ENCODE data around the gene NECAB2. TPM values are rescaled to one million over a fixed set of nuclear protein-coding genes. Genes with fewer than 3 reads are reported as not detected.

The NECAB2 gene
- total RNA-seq, 1 donor from 2014 or later = 19.6 TPM

GRCh38 chr16:84044118-84044488 is 76.1 kb downstream of the NECAB2 start:
- H3K36me3 Mint-ChIP-seq (ENCODE audit: low read depth) = no peaks in the 10 kb centered on the region
- peaks cover 26% of the 10 kb centered on the region for H3K4me1 Mint-ChIP-seq
- no peak for DNase-seq (ENCODE audit: low read depth, low spot score)

DNA sequence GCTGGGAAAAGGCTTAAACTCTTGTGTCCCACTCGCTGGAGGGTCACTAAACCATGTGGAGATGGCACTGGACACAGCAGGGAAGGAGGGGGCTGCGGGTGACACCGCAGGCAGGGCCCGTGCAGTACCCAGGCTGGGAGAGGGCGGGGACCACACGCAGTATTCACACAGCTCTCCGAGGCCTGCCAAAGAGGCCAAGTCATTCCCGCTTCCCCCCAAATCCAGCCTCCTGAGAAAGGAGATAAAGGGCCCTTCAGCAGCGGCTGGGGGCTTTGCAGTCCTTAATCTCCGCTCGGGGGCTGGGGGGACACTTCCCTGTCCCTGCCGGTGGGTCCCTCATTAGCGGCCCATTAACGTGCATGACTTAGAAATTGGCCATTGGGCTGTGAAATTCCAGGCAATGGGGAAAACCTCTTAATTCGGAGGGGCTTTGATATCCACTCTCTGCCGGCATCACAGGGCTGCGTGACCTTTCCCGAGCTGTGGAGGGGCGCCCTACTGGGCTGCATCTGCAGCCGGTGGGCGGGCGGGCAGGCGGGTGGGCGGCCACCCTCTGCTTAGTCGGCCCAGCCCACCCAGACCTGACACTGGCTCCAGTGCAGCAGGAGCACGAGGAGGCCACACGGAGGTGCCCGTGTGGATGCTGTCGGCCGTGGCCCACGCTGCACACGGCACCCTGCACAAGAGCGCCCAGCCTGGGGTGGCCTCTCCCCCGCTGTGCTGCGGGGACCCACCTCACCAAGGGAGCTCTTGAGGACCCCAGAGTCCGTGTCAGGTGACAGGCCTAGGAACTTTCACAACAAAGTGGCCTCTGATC is 77.2 kb downstream of the NECAB2 start:
- TF ChIP-seq, protein P1, sequence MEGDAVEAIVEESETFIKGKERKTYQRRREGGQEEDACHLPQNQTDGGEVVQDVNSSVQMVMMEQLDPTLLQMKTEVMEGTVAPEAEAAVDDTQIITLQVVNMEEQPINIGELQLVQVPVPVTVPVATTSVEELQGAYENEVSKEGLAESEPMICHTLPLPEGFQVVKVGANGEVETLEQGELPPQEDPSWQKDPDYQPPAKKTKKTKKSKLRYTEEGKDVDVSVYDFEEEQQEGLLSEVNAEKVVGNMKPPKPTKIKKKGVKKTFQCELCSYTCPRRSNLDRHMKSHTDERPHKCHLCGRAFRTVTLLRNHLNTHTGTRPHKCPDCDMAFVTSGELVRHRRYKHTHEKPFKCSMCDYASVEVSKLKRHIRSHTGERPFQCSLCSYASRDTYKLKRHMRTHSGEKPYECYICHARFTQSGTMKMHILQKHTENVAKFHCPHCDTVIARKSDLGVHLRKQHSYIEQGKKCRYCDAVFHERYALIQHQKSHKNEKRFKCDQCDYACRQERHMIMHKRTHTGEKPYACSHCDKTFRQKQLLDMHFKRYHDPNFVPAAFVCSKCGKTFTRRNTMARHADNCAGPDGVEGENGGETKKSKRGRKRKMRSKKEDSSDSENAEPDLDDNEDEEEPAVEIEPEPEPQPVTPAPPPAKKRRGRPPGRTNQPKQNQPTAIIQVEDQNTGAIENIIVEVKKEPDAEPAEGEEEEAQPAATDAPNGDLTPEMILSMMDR (conservative IDR thresholded peaks at IDR 0.05) = no peak
- H3K4me3 Mint-ChIP-seq = no peak overlapping the region
- H3K36me3 Mint-ChIP-seq (ENCODE audit: low read depth) = no peaks in the 10 kb centered on the region
- peaks cover 3% of the 10 kb centered on the region for H3K27me3 Mint-ChIP-seq (ENCODE audit: low read depth)
- H3K9me3 Mint-ChIP-seq = no peaks in the 10 kb centered on the region
- H3K27ac Mint-ChIP-seq (ENCODE audit: unreplicated experiment) = no peak overlapping the region
- H3K4me1 Mint-ChIP-seq = peaks cover 26% of the 10 kb centered on the region
- no peak for DNase-seq (ENCODE audit: low read depth, low spot score)

More at GRCh38 chr16:84044118-84044488, 76.1 kb downstream of the NECAB2 start:
- Mint-ChIP-seq H3K27me3 (ENCODE audit: low read depth) (peaks cover 3% of the 10 kb centered on the region), H3K27ac (ENCODE audit: unreplicated experiment) (no peak overlapping the region), H3K9me3 (no peaks in the 10 kb centered on the region), H3K4me3 (no peak overlapping the region)
- TF ChIP-seq, protein P1 (conservative IDR thresholded peaks at IDR 0.05) = peak; percentile 49

- Mint-ChIP-seq H3K36me3 (ENCODE audit: low read depth) (no peaks in the 10 kb centered on the region), H3K9me3 (no peaks in the 10 kb centered on the region), H3K4me1 (peaks cover 22% of the 10 kb centered on the region), H3K27me3 (ENCODE audit: low read depth) (peaks cover 3% of the 10 kb centered on the region), H3K27ac (ENCODE audit: unreplicated experiment) (no peak overlapping the region), H3K4me3 (no peak overlapping the region)
- TF ChIP-seq, protein P1 (conservative IDR thresholded peaks at IDR 0.05) = no peak
- DNase-seq (ENCODE audit: low read depth, low spot score) = no peak
Measured at GRCh38 chr16:84045818-84046470, 77.9 kb downstream of the NECAB2 start.

- TF ChIP-seq, protein P1 (conservative IDR thresholded peaks at IDR 0.05) = no peak
- no peaks in the 10 kb centered on the region for H3K36me3 Mint-ChIP-seq (ENCODE audit: low read depth)
- no peak overlapping the region for H3K27ac Mint-ChIP-seq (ENCODE audit: unreplicated experiment)
- peaks cover 3% of the 10 kb centered on the region for H3K27me3 Mint-ChIP-seq (ENCODE audit: low read depth)
- no peak overlapping the region for H3K4me3 Mint-ChIP-seq
- H3K9me3 Mint-ChIP-seq = no peaks in the 10 kb centered on the region
- no peak for DNase-seq (ENCODE audit: low read depth, low spot score)
- H3K4me1 Mint-ChIP-seq = peaks cover 22% of the 10 kb centered on the region
Measured at GRCh38 chr16:84047206-84047605, 79.2 kb downstream of the NECAB2 start.

GRCh38 chr16:84047626-84048025 is 79.6 kb downstream of the NECAB2 start:
- DNase-seq (ENCODE audit: low read depth, low spot score) = no peak
- no peak overlapping the region for H3K27ac Mint-ChIP-seq (ENCODE audit: unreplicated experiment)
- TF ChIP-seq, protein P1 (conservative IDR thresholded peaks at IDR 0.05) = no peak
- peaks cover 3% of the 10 kb centered on the region for H3K27me3 Mint-ChIP-seq (ENCODE audit: low read depth)
- H3K4me1 Mint-ChIP-seq = peaks cover 26% of the 10 kb centered on the region
- no peaks in the 10 kb centered on the region for H3K36me3 Mint-ChIP-seq (ENCODE audit: low read depth)
- H3K9me3 Mint-ChIP-seq = no peaks in the 10 kb centered on the region
- H3K4me3 Mint-ChIP-seq = no peak overlapping the region

Measured in neural crest cell (in vitro differentiated cells).